Mesenchymal stem cell (in vitro differentiated cells and primary cell): ENCODE measurements around the gene ACER3.

Experiments used
- DNase-seq: peaks from one replicate; pipeline ENCODE4 v3.0.0-alpha.2; 2013
- H2AFZ ChIP-seq: one replicate; pipeline ENCODE4 v1.6.1; 2013; ENCODE audit warnings: low read depth, mild to moderate bottlenecking, control low read depth, inconsistent platforms, low read length, moderate library complexity
- H2AK5ac ChIP-seq: 2 replicates; pipeline ENCODE4 v1.6.1; 2013; ENCODE audit warnings: low read length, moderate library complexity, mild to moderate bottlenecking, inconsistent platforms; ENCODE audit not compliant: severe bottlenecking
- H2BK120ac ChIP-seq: one replicate; pipeline ENCODE4 v1.6.1; 2013; ENCODE audit warnings: low read depth, mild to moderate bottlenecking, inconsistent platforms, low read length, moderate library complexity
- H2BK12ac ChIP-seq, 2 experiments: one replicate each; pipeline ENCODE4 v1.6.1; 2013; ENCODE audit warnings: inconsistent platforms in 2 of 2, low read length in 2 of 2, mild to moderate bottlenecking in 2 of 2, moderate library complexity in 2 of 2, control low read depth in 1 of 2
- H2BK15ac ChIP-seq: one replicate; pipeline ENCODE4 v1.6.1; 2013; ENCODE audit warnings: mild to moderate bottlenecking, low read depth, inconsistent platforms; ENCODE audit not compliant: poor library complexity, severe bottlenecking
- H2BK5ac ChIP-seq: 2 replicates; pipeline ENCODE4 v1.6.1; 2013; ENCODE audit warnings: low read depth, mild to moderate bottlenecking, low read length, control low read depth, inconsistent platforms; ENCODE audit not compliant: poor library complexity, severe bottlenecking
- H3K14ac ChIP-seq, 2 experiments: one replicate each; pipeline ENCODE4 v1.6.1; 2013; ENCODE audit warnings: inconsistent platforms in 2 of 2, low read length in 2 of 2, control low read depth in 1 of 2, mild to moderate bottlenecking in 1 of 2, moderate library complexity in 1 of 2
- H3K18ac ChIP-seq, 2 experiments: one replicate each; pipeline ENCODE4 v1.6.1; 2013; ENCODE audit warnings: inconsistent platforms in 2 of 2, low read length in 2 of 2, control low read depth in 1 of 2, low read depth in 1 of 2, mild to moderate bottlenecking in 1 of 2
- H3K23ac ChIP-seq, 2 experiments: one replicate each; pipeline ENCODE4 v1.6.1; 2013; ENCODE audit warnings: inconsistent platforms in 2 of 2, low read length in 2 of 2, mild to moderate bottlenecking in 2 of 2, moderate library complexity in 2 of 2, control low read depth in 1 of 2
- H3K27ac ChIP-seq: 2 replicates; pipeline ENCODE4 v1.5.1; 2013; ENCODE audit warnings: mild to moderate bottlenecking, moderate library complexity, low read length, control low read depth, inconsistent platforms; ENCODE audit not compliant: poor library complexity, severe bottlenecking
- H3K27me3 ChIP-seq, 2 experiments: 2 replicates each; pipeline versions ENCODE4 v1.6.1 to v1.7.0; 2013; ENCODE audit warnings: low read length in 2 of 2, mild to moderate bottlenecking in 2 of 2, moderate library complexity in 2 of 2, control low read depth in 1 of 2, inconsistent platforms in 1 of 2; ENCODE audit not compliant: control insufficient read depth in 1 of 2, insufficient read depth in 1 of 2
- H3K36me3 ChIP-seq, 2 experiments: 2 replicates each; pipeline versions ENCODE4 v1.6.1 to v1.7.0; 2013; ENCODE audit warnings: low read length in 2 of 2, control low read depth in 1 of 2, inconsistent platforms in 1 of 2, low read depth in 1 of 2, mild to moderate bottlenecking in 1 of 2; ENCODE audit not compliant: insufficient read depth in 2 of 2, control insufficient read depth in 1 of 2
- H3K4ac ChIP-seq, 2 experiments: one replicate each; pipeline ENCODE4 v1.6.1; 2013; ENCODE audit warnings: inconsistent platforms in 2 of 2, low read length in 2 of 2, mild to moderate bottlenecking in 2 of 2, moderate library complexity in 2 of 2, control low read depth in 1 of 2, low read depth in 1 of 2
- H3K4me1 ChIP-seq: 2 replicates; pipeline ENCODE4 v1.6.1; 2013; ENCODE audit warnings: low read depth, low read length, control low read depth; ENCODE audit not compliant: control insufficient read depth, insufficient read depth
- H3K4me2 ChIP-seq: 2 replicates; pipeline ENCODE4 v1.6.1; 2013; ENCODE audit warnings: low read length, mild to moderate bottlenecking, inconsistent platforms; ENCODE audit not compliant: poor library complexity, severe bottlenecking
- H3K4me3 ChIP-seq, 2 experiments: 2 replicates each; pipeline versions ENCODE4 v1.5.1 to v1.7.0; 2013; ENCODE audit warnings: low read length in 2 of 2, mild to moderate bottlenecking in 2 of 2, control low read depth in 1 of 2, low read depth in 1 of 2; ENCODE audit not compliant: insufficient read depth in 1 of 2
- H3K79me1 ChIP-seq: replicated peaks from 2 replicates; pipeline ENCODE4 v1.6.1; 2013; ENCODE audit warnings: mild to moderate bottlenecking, control low read depth, low read length, inconsistent platforms; ENCODE audit not compliant: poor library complexity, severe bottlenecking
- H3K9ac ChIP-seq: 2 replicates; pipeline ENCODE4 v1.7.0; 2013; ENCODE audit warnings: mild to moderate bottlenecking, low read length, moderate library complexity
- H3K9me3 ChIP-seq: 2 replicates; pipeline ENCODE4 v1.7.0; 2013; ENCODE audit warnings: mild to moderate bottlenecking, low read length; ENCODE audit not compliant: control insufficient read depth
- H4K8ac ChIP-seq: one replicate; pipeline ENCODE4 v1.6.1; 2013; ENCODE audit warnings: inconsistent platforms, mild to moderate bottlenecking, low read length, moderate library complexity
- H4K91ac ChIP-seq: one replicate; pipeline ENCODE4 v1.6.1; 2013; ENCODE audit warnings: mild to moderate bottlenecking, low read length, inconsistent platforms
- WGBS: methylation state at CpG from one replicate; pipeline ENCODE4 v1.1.7; 2013; ENCODE audit warnings: mixed read lengths; 5-methylcytosine and 5-hydroxymethylcytosine counted together

The ACER3 gene

GRCh38 chr11:77020734-77021133 lies 160.0 kb downstream of the ACER3 start:
- no peak overlapping the region for H3K23ac ChIP-seq
- no peak overlapping the region for H4K8ac ChIP-seq
- no peak overlapping the region for H2BK5ac ChIP-seq
- H2AK5ac ChIP-seq: no peak overlapping the region
- H3K4me1 ChIP-seq: peaks cover 1% of the 10 kb centered on the region
- no peak overlapping the region for H3K4ac ChIP-seq
- H3K79me1 ChIP-seq: no peaks in the 10 kb centered on the region
- 83% methylated on average over 2 of the region's 2 CpGs for WGBS
- H3K9me3 ChIP-seq: no peaks in the 10 kb centered on the region
- peaks cover 0 to 24% of the 10 kb centered on the region in 2 experiments for H3K36me3 ChIP-seq
- no peak overlapping the region for H3K18ac ChIP-seq
- no peak overlapping the region for H2BK15ac ChIP-seq
- no peak overlapping the region for H2BK12ac ChIP-seq
- no peak overlapping the region for H3K27ac ChIP-seq
- no peaks in the 10 kb centered on the region for H3K27me3 ChIP-seq
- no peak overlapping the region for H2AFZ ChIP-seq
- DNase-seq: peak; percentile 36
- H2BK120ac ChIP-seq: no peak overlapping the region
- no peak overlapping the region for H4K91ac ChIP-seq
- H3K9ac ChIP-seq: no peak overlapping the region
- H3K4me2 ChIP-seq: no peak overlapping the region
- H3K14ac ChIP-seq: no peak overlapping the region
- no peak overlapping the region for H3K4me3 ChIP-seq

GRCh38 chr11:77024745-77025144 lies 164.0 kb downstream of the ACER3 start:
- Histone ChIP-seq H2BK5ac (no peak overlapping the region), H2BK120ac (no peak overlapping the region), H3K18ac (no peak overlapping the region), H3K79me1 (no peaks in the 10 kb centered on the region), H2AK5ac (no peak overlapping the region), H3K36me3 (peaks cover 0 to 13% of the 10 kb centered on the region in 2 experiments), H4K8ac (no peak overlapping the region), H3K9ac (no peak overlapping the region), H2BK15ac (no peak overlapping the region), H3K14ac (no peak overlapping the region), H3K23ac (no peak overlapping the region), H3K27me3 (peaks cover 1 to 7% of the 10 kb centered on the region in 2 experiments), H3K9me3 (no peaks in the 10 kb centered on the region), H2AFZ (no peak overlapping the region), H4K91ac (no peak overlapping the region), H3K4me1 (no peaks in the 10 kb centered on the region), H2BK12ac (no peak overlapping the region), H3K4ac (no peak overlapping the region), H3K4me2 (no peak overlapping the region), H3K27ac (no peak overlapping the region), H3K4me3 (no peak overlapping the region)
- DNase-seq: no peak

GRCh38 chr11:77026221-77026620 lies 165.5 kb downstream of the ACER3 start:
- Histone ChIP-seq H2BK120ac (no peak overlapping the region), H3K9ac (no peak overlapping the region), H3K27ac (no peak overlapping the region), H4K8ac (no peak overlapping the region), H4K91ac (no peak overlapping the region), H3K27me3 (peaks cover 15 to 22% of the 10 kb centered on the region in 2 experiments), H3K23ac (no peak overlapping the region), H2BK5ac (no peak overlapping the region), H3K18ac (no peak overlapping the region), H3K9me3 (no peaks in the 10 kb centered on the region), H2BK15ac (no peak overlapping the region), H3K4me2 (no peak overlapping the region), H2BK12ac (no peak overlapping the region), H3K79me1 (no peaks in the 10 kb centered on the region), H3K4me1 (no peaks in the 10 kb centered on the region), H3K36me3 (peaks cover 0 to 2% of the 10 kb centered on the region in 2 experiments), H3K4ac (no peak overlapping the region), H2AK5ac (no peak overlapping the region), H2AFZ (no peak overlapping the region), H3K4me3 (no peak overlapping the region), H3K14ac (no peak overlapping the region)
- no CpG with 5 or more reads among the region's 3 CpGs for WGBS
- no peak for DNase-seq

- H3K4ac ChIP-seq: no peak overlapping the region
- WGBS: 96% methylated on average over 2 of the region's 2 CpGs
- no peaks in the 10 kb centered on the region for H3K9me3 ChIP-seq
- no peak overlapping the region for H3K23ac ChIP-seq
- peaks cover 15 to 25% of the 10 kb centered on the region in 2 experiments for H3K27me3 ChIP-seq
- H3K9ac ChIP-seq: no peak overlapping the region
- no peak overlapping the region for H2AFZ ChIP-seq
- H3K4me3 ChIP-seq: no peak overlapping the region
- H3K36me3 ChIP-seq: no peaks in the 10 kb centered on the region
- H2BK120ac ChIP-seq: no peak overlapping the region
- H2BK5ac ChIP-seq: no peak overlapping the region
- H3K14ac ChIP-seq: no peak overlapping the region
- no peak overlapping the region for H2AK5ac ChIP-seq
- H4K91ac ChIP-seq: no peak overlapping the region
- no peak overlapping the region for H2BK12ac ChIP-seq
- no peak overlapping the region for H3K4me2 ChIP-seq
- no peak overlapping the region for H3K27ac ChIP-seq
- no peak overlapping the region for H3K18ac ChIP-seq
- no peak overlapping the region for H4K8ac ChIP-seq
- H3K79me1 ChIP-seq: no peaks in the 10 kb centered on the region
- no peak for DNase-seq
- no peak overlapping the region for H2BK15ac ChIP-seq
- no peaks in the 10 kb centered on the region for H3K4me1 ChIP-seq
Observed at GRCh38 chr11:77026743-77027142, 166.0 kb downstream of the ACER3 start.
